Gastrocnemius medialis (tissue), 4 donors: ENCODE results near the gene CERS6. TPM values are rescaled to one million over a fixed set of nuclear protein-coding genes. Genes with fewer than 3 reads are reported as not detected.

Source experiments
- ATAC-seq, 2 donors: fragments of 150-250 bp; one replicate each; pipeline ENCODE4 v1.9.1; 2016
- DNase-seq, 2 donors: peaks; one replicate each; pipeline ENCODE4 v3.0.0-alpha.2; 2019
- H3K27ac ChIP-seq, 4 donors: fragments of 200-600 bp; sonication (generic); 1 replicate in 1 of 4; 2 replicates in 3 of 4; pipeline ENCODE4 v1.5.1; 2016 to 2018; ENCODE audit warnings: mild to moderate bottlenecking in 2 of 4, moderate library complexity in 1 of 4
- H3K27me3 ChIP-seq, 3 donors: fragments of 200-600 bp; sonication (generic) in 2 of 3; 1 replicate in 1 of 3; 2 replicates in 2 of 3; pipeline versions ENCODE4 v1.5.1 to v1.6.0; 2016 to 2019; ENCODE audit warnings: mild to moderate bottlenecking in 1 of 3, moderate library complexity in 1 of 3
- H3K36me3 ChIP-seq, 2 donors: fragments of 200-600 bp; sonication (generic) in 1 of 2; one replicate each; pipeline ENCODE4 v1.5.1; 2017 to 2018
- H3K4me1 ChIP-seq, 2 donors: fragments of 200-600 bp; sonication (generic) in 1 of 2; one replicate each; pipeline ENCODE4 v1.5.1; 2016 to 2017; ENCODE audit warnings: mild to moderate bottlenecking in 2 of 2
- H3K4me3 ChIP-seq, 4 donors: fragments of 200-600 bp; sonication (generic) in 3 of 4; 1 replicate in 1 of 4; 2 replicates in 3 of 4; pipeline ENCODE4 v1.5.1; 2016 to 2019; ENCODE audit warnings: mild to moderate bottlenecking in 2 of 4
- H3K9me3 ChIP-seq, 3 donors: fragments of 200-600 bp; sonication (generic) in 2 of 3; 1 replicate in 1 of 3; 2 replicates in 2 of 3; pipeline ENCODE4 v1.5.1; 2016 to 2019
- CTCF ChIP-seq, 5 experiments: fragments of 450-650 bp in 3 of 5; fragments of 200-600 bp in 2 of 5; sonication (generic) in 2 of 5; IDR thresholded peaks in 4 of 5; conservative IDR thresholded peaks in 1 of 5; 1 replicate in 4 of 5; 2 replicates in 1 of 5; pipeline ENCODE4 v1.5.1; 2016 to 2019; ENCODE audit warnings: antibody characterized with exemption in 5 of 5, mild to moderate bottlenecking in 3 of 5, moderate library complexity in 3 of 5
- POLR2A ChIP-seq, 2 donors: fragments of 450-650 bp; IDR thresholded peaks; one replicate each; pipeline ENCODE4 v1.6.1; 2017; ENCODE audit warnings: antibody characterized with exemption in 2 of 2, mild to moderate bottlenecking in 2 of 2, moderate library complexity in 2 of 2
- in situ Hi-C, 4 donors: fragments of 200-750 bp; cut with MboI; loops; one replicate each; pipeline versions ENCODE4 v1.15.0 to v1.8.0; 2017; ENCODE audit warnings: low sequenced_read_pairs in 4 of 4
- intact Hi-C: fragments of 100-400 bp; cut with DNase I; formaldehyde crosslinking; loops from one replicate; pipeline ENCODE4 v1.15.1; 2023; ENCODE audit warnings: low total_unique reads
- total RNA-seq, 4 donors: library from RNA; depleted of rRNA; stranded (reverse); fragments of >200 nt; gene quantifications; one replicate each; pipeline versions ENCODE4 v1.1.0 to v1.2.3, GENCODE V29; 2016

Gene CERS6
- total RNA-seq, 4 donors from 2014 or later: 11.9 to 18.0 (median 14.7) TPM

- no peak for TF ChIP-seq POLR2A (IDR thresholded peaks at IDR 0.05)
- TF ChIP-seq CTCF (IDR thresholded peaks at IDR 0.05 in 4 of 5, conservative IDR thresholded peaks at IDR 0.05 in 1 of 5): no peak
- Histone ChIP-seq H3K36me3 (no peaks in the 10 kb centered on the region), H3K27me3 (no peaks in the 10 kb centered on the region), H3K27ac (no peak overlapping the region), H3K9me3 (no peaks in the 10 kb centered on the region), H3K4me1 (no peaks in the 10 kb centered on the region), H3K4me3 (no peak overlapping the region)
- in situ Hi-C loops: no loop called here
- intact Hi-C loops: no loop called here
- no peak for DNase-seq
- no peak for ATAC-seq
These were observed 27.6 kb upstream of the CERS6 start for GRCh38 chr2:168428431-168428830.

- Histone ChIP-seq H3K9me3 (no peaks in the 10 kb centered on the region), H3K27ac (no peak overlapping the region), H3K4me3 (no peak overlapping the region), H3K36me3 (no peaks in the 10 kb centered on the region), H3K4me1 (no peaks in the 10 kb centered on the region), H3K27me3 (no peaks in the 10 kb centered on the region)
- DNase-seq: no peak
- intact Hi-C loops: no loop called here
- in situ Hi-C loops: no loop called here
- no peak for ATAC-seq
- TF ChIP-seq CTCF (IDR thresholded peaks at IDR 0.05 in 4 of 5, conservative IDR thresholded peaks at IDR 0.05 in 1 of 5): no peak
- no peak for TF ChIP-seq POLR2A (IDR thresholded peaks at IDR 0.05)
These were observed 26.1 kb upstream of the CERS6 start for GRCh38 chr2:168429988-168430387.

- H3K27me3 ChIP-seq: no peaks in the 10 kb centered on the region
- no peak for DNase-seq
- in situ Hi-C loops: no loop called here
- intact Hi-C loops: no loop called here
- TF ChIP-seq CTCF (IDR thresholded peaks at IDR 0.05 in 4 of 5, conservative IDR thresholded peaks at IDR 0.05 in 1 of 5) (no peak), POLR2A (IDR thresholded peaks at IDR 0.05) (no peak)
- no peak overlapping the region for H3K4me3 ChIP-seq
- no peaks in the 10 kb centered on the region for H3K9me3 ChIP-seq
- ATAC-seq: no peak
- no peaks in the 10 kb centered on the region for H3K36me3 ChIP-seq
- H3K27ac ChIP-seq: no peak overlapping the region
- no peaks in the 10 kb centered on the region for H3K4me1 ChIP-seq
These were observed 25.6 kb upstream of the CERS6 start for GRCh38 chr2:168430431-168430830.

GRCh38 chr2:168431301-168432024 lies 24.6 kb upstream of the CERS6 start:
- Histone ChIP-seq H3K4me1 (no peaks in the 10 kb centered on the region), H3K27ac (no peak overlapping the region), H3K9me3 (no peaks in the 10 kb centered on the region), H3K4me3 (no peak overlapping the region), H3K27me3 (no peaks in the 10 kb centered on the region), H3K36me3 (no peaks in the 10 kb centered on the region)
- in situ Hi-C loops: no loop called here
- DNase-seq: peak in 1 of 2 donors; percentile 11
- no peak for TF ChIP-seq CTCF (IDR thresholded peaks at IDR 0.05 in 4 of 5, conservative IDR thresholded peaks at IDR 0.05 in 1 of 5)
- TF ChIP-seq POLR2A (IDR thresholded peaks at IDR 0.05): no peak
- intact Hi-C loops: no loop called here
- peak in 1 of 2 donors; percentile 77 for ATAC-seq

- Histone ChIP-seq H3K27ac (no peak overlapping the region), H3K36me3 (no peaks in the 10 kb centered on the region), H3K9me3 (no peaks in the 10 kb centered on the region), H3K27me3 (no peaks in the 10 kb centered on the region), H3K4me3 (no peak overlapping the region), H3K4me1 (no peaks in the 10 kb centered on the region)
- DNase-seq: no peak
- intact Hi-C loops: no loop called here
- TF ChIP-seq POLR2A (IDR thresholded peaks at IDR 0.05) (no peak), CTCF (IDR thresholded peaks at IDR 0.05 in 4 of 5, conservative IDR thresholded peaks at IDR 0.05 in 1 of 5) (no peak)
- in situ Hi-C loops: no loop called here
- no peak for ATAC-seq
These were observed 24.0 kb upstream of the CERS6 start for GRCh38 chr2:168432100-168432499.
